Glomerular visceral epithelial cell (primary cell): ENCODE data around the gene MYO1E.
A peak's percentile ranks its signal among the peaks of the same experiment; 100 is the strongest.
"Not testable (repeated sequence)": the region's sequence is repeated elsewhere in the genome, so short reads cannot be mapped to it uniquely, and the experiment has no call there.

Experiments used
- DNase-seq: peaks from one replicate; pipeline ENCODE4 v3.0.0-alpha.2; 2016; ENCODE audit errors: extremely low spot score

Gene MYO1E

DNA sequence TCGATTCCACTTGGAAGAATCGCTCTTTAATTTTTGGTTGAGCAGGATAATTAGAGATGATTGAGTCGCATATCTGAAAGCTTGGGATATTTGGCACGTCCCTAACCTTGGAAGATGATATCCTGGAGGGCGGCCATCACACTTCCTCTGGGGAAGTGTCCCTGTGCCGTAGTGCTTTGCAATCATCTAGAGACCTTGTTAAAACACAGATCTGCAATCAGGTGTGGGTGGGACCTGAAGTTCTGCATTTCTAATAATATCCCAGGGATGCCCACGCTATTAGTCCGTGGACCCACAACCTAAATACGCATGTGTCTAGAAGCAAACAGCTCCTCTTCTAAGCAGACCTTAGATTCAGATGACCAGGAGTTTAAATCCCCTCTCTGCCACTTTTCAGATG, 20.5 kb downstream of the MYO1E start:
- DNase-seq, result no peak

DNA sequence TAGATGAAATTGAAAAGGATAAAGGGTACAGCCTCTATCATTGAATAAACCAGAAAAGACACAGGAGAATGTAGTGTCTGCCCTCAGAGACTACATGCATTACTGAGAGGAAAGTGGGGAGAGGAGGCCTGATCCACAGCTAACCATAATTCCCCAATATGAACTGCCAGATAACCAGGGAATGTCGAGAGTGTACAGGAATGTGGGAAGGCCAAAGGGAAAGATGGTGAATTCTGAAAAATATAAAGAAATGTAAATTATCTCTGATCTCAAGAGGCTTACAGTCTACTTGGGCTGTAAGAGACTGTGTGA, 22.3 kb downstream of the MYO1E start:
- no peak for DNase-seq

DNA sequence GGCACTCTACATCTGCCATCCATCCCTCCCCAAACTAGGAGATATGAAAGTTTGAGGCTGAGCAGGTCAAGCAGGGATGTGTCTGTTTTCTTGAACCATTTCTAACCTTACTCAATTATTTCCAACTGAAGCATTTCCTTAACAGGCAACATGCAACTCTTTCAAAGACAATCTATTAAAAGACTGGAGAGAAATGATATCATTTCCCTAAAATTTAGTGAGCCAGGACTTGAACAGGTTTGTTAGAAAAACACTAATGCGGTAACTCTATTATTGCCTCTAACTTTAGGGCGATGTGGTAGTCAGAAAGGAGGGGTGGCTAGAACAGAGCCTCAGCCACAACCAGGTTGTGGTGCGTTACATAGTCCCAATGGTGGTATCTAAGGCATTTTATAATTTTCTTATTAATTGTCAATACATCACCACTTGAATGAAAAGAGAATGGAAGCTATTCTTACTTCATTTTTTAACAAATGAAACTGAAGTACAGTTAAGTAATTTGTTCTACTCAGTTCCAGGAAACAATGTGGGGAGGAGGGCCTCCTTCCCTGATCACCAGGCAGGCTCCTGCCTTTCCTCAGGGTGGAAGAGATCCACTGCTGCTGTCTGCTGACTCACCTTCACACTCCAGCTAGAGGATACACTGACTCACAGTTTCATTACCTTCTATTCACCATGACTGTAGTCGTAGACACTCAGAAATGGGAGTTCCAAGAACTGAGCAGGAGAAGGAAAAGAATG, 22.8 kb downstream of the MYO1E start:
- peak; percentile 89 for DNase-seq

DNA sequence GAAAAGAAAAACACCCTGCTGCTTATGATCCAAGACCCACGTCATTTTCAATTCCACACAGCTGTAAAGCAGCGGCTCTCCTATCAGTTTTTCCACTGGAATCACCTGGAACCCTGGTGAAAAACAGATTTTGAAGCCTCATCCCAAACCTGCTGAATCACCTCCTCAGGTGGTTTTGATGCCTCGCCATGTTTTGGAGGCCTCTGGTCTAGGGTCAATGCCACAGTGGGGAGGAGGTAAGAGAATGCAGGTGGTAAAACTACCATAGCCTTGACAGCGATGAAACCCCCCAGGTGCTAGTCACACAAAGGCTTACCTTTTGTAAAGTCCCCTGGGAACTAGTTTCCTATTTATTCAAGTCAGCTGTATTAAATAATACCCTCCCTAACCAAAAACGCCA, 24.8 kb downstream of the MYO1E start:
- DNase-seq, result no peak

DNA sequence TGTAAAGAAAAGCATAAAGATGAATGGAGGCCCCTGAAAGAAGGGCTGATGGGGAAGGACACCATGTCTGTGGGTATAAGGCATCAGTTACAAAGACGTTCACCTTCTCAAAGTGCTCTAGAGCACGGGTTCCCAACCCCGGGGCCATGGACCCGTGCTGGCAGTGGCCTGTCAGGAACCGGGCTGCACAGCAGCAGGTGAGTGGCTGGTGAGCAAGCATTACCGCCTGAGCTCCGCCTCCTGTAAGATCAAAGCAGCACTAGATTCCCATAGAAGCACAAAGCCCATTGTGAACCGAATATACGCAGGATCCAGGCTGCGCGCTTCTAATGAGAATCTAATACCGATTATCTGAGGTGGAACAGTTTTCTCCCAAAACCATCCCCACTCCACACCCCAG, 25.7 kb downstream of the MYO1E start:
- no peak for DNase-seq

DNA sequence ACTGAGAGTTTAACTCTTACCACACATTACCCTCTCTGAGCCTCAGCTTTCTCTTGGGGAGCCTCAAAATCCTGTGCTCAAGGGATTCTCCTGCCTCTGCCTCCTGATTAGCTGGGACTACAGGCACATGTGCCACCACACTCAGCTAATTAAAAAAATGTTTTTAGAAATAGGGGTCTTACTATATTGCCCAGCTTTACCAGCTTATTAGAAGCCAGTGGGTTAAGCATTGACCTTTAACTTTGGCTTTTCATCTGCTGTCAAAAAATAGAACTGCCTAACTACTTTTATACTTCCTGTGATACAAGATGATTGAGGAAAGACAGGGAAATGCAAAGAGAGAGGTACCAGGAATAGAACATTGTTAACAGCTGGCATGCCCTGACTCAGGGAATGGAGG, 27.3 kb downstream of the MYO1E start:
- no peak for DNase-seq

DNA sequence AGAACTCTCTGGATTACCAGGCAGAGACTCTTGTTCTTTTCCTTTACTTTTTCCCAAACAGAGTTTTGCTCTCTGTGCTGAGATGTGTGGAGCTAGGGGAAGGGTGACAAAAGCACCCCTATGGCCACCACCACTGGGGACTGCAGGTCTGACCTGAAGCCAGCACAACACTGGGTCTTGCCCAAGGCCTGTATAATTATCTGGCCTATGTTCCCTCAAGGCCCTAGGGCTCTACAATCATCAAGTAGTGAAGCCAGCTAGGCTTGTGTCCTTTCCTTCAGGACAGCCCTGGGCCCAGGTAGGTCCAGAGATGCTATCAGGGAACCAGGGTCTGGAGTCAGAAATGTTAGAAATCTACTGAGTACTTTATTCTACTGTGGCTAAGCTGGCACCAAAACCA, 28.4 kb downstream of the MYO1E start:
- DNase-seq, result no peak

DNA sequence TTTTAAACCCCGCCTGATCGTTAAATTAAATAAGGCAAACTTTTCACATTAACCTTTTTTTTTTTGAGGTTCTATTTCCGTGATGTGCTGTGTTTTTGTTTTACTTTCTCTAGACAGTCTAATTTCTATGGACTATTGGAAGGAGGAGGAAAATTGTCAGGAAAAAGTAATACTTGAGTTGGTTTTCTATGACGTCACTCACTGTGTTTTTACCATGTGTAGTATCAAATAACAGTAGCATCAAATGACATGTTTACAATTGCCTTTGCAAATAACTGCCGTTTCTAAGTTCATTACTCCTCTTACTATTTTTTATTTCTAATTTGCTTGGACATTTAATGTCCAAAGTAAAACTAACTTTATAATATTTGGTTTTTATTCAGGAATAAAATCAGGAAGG, 32.3 kb downstream of the MYO1E start:
- no peak for DNase-seq

DNA sequence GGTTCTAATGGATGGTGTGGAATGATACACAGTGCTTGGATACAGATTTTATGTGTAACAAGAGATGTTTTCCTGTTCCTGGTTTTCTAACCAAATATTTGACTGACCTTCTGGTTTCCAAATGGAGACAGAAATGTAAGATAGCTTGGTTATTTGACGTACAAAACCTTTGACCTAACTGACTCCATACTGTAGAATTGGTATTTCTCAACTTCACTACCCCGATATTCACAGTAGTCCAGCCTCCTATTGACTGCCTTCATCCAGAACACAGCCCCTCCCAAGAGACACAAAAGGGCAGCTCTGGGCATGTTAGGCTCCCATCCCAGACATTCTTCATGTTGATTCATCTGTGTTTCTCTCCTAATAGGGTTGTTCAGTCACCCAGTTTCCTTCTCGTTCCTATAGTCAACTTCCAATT, 33.4 kb downstream of the MYO1E start:
- peak; percentile 33 for DNase-seq

DNA sequence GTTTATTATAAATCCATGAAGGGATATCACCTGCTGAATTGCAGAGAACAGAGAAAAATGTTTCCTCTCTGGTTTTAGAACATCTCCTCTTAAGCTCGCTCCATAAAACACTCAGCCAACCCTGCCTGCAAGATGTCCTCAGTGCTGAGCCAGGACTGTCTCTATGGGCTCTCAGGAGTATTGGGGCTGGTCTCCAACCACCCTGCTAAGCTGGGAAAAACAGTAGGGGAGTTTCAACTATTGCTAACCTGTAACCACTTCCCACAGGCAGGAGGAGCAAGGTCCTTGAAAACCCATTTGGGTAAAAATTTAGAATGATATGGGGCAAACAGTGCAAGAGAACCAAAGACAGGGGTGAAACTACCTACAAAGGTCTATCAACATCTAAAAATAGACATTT, 34.3 kb downstream of the MYO1E start:
- no peak for DNase-seq

DNA sequence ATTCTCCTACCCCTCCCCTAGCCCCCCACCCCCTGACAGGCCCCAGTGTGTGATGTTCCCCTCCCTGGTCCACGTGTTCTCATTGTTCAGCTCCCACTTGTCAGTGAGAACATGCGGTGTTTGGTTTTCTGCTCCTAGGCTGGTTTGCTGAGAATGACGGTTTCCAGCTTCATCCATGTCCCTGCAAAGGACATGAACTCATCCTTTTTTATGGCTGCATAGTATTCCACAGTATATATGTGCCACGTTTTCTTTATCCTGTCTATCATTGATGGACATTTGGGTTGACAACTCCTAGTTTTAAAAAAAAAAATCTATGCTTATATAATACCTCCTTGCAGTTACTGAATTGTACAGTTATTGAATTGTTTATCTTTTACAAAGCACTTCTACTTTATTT, 35.9 kb downstream of the MYO1E start:
- not testable (repeated sequence) for DNase-seq

DNA sequence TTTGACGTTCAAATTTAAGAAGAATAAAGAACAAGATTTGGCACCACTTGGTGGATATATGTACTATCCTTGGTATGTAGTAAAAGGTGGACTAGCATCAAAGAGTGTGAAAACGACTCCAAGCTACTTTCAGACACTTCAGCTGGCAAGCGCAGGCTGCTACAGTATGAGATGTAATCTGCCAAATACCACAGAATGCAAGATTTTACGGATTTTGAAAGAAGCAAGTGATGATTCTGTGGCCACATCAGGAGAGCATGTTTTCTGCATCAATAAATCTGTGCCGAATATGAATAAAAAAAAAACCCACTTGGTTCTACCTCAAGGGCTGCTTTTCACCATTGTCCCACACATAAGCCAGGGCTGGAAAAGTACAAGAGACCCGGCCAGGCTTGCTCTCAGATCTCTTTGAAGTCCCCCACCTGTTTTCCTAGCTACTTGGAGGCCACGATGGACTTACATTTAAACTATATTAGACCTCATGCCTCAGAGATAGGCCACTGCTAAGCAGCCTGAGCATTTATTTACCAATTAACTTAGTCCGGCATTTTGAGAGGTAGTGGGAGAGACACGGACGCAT, 37.4 kb downstream of the MYO1E start:
- DNase-seq, result peak; percentile 45

DNA sequence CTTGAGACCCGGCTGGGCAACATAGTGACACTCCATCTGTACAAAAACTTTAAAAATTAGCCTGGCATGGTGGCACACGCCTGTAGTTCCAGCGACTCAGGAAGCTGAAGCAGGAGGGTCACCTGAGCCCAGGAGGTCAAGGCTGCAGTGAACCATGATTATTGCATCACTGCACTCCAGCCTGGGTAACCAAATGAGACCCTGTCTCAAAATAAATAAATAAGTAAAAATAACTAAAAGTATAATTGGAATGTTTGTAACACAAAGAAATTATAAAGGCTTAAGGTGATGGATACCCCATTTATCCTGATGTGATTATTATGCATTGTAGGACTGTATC, 38.6 kb downstream of the MYO1E start:
- no peak for DNase-seq

DNA sequence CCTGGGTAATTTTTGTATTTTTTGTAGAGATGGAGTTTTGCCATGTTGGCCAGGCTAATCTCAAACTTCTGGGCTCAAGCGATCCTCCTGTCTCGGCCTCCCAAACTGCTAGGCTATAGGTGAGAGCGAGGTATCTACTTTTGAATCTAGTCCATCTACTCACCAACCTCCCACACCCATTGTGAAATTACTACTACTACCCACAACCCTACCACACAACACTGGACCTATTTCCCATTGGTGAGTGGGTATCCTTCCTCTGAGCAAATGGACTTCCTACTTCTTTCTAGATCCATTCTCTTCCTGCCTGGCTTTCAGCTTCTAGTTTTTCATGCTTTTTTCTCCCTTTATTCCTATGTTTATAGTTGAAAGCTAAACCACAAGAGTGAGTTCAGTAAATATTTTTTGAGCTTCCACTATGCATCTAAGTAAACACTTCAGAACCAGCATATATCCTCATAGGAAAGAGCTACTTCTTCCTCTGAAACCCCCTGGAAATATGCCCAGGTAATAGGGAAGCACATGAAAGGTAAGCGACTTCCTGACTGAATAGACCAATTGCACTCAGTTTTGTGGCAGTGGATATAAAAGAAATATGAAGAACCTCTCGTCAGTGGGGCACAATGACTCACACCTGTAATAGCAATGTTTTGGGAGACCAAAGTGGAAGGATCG, 39.1 kb downstream of the MYO1E start:
- DNase-seq, result no peak

DNA sequence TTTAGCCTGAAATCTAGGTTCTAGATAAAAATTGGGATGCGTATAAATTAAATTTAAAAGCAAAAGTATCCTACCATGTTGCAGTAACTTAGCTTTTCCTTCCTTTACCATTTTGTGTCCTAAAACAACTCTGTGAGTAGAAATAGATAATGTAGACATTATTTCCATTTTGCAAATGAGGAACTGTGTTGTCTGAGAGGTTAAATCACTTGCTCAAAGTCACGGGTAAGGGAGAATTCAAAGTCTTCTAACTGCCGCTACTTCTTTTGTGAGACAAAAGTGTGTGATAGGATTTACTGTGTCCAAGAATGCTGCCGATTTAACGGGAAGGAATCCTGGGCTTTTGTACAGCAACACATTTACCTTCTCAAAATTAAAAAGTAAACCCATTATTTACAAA, 40.7 kb downstream of the MYO1E start:
- no peak for DNase-seq

DNA sequence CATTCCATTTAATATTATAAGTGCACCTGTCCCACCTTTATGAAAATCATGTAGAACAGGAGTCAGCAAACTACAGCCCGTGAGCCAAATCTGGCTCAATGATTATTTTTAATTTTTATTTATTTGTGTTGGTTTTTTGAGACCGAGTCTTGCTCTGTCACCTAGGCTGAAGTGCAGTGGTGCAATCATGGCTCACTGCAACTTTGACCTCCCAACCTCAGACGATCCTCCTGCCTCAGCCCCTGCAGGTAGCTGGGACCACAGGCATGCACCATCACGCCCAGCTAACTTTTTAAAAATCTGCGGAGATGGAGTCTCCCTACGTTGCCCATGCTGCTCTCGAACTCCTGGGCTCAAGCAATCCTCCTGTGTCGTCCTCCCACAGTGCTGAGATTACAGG, 42.0 kb downstream of the MYO1E start:
- peak; percentile 38 for DNase-seq

DNA sequence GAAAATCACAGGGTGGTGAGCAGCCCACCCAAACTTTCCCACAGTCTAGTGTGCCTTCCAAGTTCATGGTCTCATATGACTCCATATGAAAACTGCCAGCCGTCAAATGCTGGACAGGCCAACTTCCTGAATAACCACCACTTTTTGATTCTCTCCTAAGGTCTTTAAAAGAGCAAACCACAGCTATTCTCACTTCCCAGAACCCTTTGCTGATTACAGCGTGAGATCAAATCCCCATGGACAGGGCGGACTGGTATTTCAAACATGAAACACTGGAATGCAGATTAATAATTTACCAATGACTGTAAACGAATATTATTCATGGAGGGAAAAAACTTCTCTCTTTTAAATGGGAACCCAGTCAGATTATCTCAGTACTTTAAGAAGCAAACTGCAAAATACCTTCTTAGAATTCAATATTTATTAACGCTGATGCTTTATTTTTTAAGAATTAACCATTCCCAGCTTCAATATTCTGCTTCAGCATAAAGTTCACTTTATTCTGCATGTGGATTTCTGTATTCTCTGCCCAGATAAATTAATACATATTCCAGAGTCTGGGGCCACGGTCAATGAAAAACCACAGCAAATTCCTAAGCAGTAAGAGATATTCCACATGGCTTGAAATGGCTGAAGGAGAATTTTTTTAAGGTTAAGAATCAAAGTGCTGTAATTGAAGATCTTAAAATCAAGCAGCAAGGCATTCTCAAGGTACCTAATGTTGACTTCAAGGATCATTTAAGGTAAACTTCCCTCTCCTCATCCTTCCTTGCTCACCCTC, 42.9 kb downstream of the MYO1E start:
- DNase-seq, result peak; percentile 95

DNA sequence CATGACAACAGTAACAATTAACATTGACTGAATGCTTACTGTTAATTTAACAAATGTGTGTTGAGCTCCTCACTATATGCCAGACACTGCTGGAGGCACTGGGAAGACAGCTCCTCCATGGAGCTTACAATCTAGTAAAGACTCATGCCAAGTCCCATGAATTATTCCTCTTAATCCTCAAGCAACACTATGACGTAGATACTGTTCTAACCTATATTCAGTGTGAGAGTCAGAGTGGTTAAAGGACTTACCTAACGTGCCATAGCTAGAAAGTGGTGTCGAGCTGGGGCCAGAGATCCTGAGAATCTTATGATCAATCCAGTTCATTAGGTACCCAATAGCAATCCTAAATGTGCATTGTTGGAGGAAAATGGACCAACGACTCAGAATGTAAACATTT, 43.6 kb downstream of the MYO1E start:
- no peak for DNase-seq

DNA sequence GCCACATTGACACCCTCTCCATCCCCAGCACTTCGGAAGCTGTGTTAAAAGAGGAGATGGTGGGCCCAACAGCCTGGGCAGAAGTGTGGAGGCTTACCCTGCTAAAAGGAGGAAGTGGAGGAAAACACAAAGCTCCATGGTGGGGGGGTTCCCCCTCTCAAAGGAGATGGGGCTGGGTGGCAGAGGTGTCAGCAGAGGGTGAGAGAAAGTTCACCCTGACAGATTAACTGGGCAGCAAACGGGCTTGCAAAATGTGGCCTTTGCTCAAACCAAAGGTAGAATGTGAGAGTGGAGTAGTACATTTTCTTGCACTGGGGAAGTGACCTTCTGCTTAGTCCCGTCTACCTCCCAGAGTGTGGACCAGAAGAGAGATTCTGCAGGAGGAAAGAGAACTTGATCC, 44.7 kb downstream of the MYO1E start:
- DNase-seq, result no peak

DNA sequence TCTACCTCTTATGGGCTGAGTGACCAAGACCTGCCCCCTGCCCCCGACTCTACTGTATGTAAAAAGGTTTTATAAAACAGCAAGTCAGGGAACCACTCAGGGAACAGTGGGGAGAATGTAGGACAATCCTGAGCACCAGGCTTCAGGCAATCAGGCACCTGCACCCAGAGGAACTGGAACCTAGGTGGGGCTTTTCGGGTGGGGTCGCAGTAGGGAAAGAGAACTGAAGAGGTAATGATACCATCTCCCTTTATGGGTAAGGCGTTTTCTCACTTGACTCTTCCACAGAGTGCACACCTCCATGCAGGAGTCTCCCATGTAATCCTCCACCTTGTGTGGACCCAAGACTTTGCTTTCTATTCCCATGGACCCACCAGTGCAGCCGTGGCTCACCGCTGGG, 45.8 kb downstream of the MYO1E start:
- DNase-seq, result no peak

DNA sequence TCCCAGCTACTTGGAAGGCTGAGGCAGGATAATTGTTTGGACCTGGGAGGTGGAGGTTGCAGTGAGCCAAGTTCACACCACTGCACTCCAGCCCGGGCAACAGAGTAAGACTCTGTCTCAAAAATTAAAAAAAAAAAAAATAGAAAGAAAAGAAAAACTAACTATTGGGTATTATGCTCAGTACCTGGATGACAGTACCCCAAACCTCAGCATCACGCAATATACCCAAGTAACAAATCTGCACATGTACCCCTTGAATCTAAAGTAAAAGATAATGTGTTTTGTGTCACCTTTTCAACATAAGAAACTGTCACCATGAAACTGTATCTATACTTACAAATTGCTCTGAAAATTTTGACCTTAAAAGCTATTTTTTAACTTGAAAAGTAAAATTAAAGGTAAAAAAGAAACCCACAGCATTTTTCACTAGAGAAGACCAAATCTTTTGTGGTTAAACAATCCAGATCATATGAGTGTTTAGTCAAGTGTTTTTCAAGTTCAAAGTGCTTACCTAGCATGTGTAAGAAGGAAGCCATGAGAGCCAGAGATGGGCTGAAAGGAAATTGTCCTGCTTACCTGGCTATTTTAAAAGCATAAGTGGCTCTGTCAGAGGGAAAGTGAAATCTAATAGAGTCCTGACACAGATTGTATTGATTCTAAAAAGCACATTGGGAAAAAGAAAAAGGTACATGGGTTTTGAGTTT, 50.5 kb downstream of the MYO1E start:
- no peak for DNase-seq

DNA sequence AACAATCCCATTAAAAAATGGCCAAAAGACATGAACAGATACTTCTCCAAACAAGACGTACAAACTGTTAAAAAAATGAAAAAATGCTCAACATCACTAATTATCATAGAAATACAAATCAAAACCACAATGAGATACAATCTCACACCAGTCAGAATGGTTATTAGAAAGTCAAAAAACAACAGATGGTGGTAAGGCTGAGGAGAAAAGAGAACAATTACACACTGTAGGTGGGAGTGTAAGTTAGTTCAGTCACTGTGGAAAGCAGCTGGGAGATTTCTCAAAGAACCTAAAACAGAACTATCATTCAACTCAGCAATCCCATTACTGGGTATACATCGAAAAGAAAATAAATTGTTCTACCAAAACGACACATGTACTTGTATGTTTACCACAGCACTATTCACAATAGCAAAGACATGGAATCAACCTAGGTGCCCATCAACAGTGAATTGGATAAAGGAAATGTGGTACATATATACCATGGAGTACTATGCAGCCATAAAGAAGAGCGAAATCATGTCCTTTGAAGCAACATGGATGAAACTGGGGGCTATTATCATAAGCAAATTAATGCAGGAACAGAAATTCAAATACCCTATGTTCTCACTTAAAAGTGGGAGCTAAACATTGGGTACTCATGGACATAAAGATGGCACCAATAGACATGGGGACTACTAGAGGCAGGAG, 51.5 kb downstream of the MYO1E start:
- no peak for DNase-seq
